Fibroblast of the aortic adventitia (primary cell): ENCODE data around the gene H19. TPM values are rescaled to one million over a fixed set of nuclear protein-coding genes. Genes with fewer than 3 reads are reported as not detected.

Experiments used
- DNase-seq: peaks from one replicate; pipeline ENCODE4 v3.0.0-alpha.2; 2010; ENCODE audit warnings: low read depth
- H3K4me3 ChIP-seq: 2 replicates; pipeline ENCODE4 v1.5.1; 2011; ENCODE audit warnings: low read depth, mild to moderate bottlenecking, control low read depth, low read length, moderate library complexity
- total RNA-seq: library from RNA; depleted of rRNA; stranded (reverse); fragments of >200 nt; gene quantifications from 2 replicates; pipeline ENCODE4 v1.2.3, GENCODE V29; 2012; ENCODE audit warnings: low replicate concordance
- TF ChIP-seq, protein P1 (sequence below): IDR thresholded peaks from 2 replicates; pipeline ENCODE4 v1.5.1; 2011; ENCODE audit warnings: mild to moderate bottlenecking, low read length, control low read depth, inconsistent platforms; ENCODE audit not compliant: insufficient read depth

H19 gene
- total RNA-seq, 1 donor: 80.9 TPM

DNA sequence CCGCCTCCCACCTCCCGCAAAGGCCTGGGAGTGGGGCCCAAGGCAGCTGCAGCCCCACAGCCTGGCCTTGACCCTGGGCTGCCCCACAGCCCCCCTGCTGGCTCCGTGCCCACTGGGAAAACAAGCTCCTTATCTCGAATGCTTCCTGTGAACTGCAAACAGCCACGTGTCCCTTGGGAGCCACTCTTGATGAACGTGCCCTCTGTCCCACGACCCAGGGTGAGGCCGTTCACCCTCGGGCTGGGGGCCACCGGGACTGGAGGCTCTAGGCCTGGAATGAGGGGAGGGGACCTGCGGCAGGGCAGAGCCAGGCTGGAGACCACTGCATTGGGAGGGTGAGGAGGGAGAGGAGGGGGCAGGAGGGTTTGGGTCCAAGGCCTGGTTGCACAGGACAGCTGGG is 9.5 kb downstream of the H19 start:
- DNase-seq: no peak
- TF ChIP-seq, protein P1, sequence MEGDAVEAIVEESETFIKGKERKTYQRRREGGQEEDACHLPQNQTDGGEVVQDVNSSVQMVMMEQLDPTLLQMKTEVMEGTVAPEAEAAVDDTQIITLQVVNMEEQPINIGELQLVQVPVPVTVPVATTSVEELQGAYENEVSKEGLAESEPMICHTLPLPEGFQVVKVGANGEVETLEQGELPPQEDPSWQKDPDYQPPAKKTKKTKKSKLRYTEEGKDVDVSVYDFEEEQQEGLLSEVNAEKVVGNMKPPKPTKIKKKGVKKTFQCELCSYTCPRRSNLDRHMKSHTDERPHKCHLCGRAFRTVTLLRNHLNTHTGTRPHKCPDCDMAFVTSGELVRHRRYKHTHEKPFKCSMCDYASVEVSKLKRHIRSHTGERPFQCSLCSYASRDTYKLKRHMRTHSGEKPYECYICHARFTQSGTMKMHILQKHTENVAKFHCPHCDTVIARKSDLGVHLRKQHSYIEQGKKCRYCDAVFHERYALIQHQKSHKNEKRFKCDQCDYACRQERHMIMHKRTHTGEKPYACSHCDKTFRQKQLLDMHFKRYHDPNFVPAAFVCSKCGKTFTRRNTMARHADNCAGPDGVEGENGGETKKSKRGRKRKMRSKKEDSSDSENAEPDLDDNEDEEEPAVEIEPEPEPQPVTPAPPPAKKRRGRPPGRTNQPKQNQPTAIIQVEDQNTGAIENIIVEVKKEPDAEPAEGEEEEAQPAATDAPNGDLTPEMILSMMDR: no peak
- no peak overlapping the region for H3K4me3 ChIP-seq

DNA sequence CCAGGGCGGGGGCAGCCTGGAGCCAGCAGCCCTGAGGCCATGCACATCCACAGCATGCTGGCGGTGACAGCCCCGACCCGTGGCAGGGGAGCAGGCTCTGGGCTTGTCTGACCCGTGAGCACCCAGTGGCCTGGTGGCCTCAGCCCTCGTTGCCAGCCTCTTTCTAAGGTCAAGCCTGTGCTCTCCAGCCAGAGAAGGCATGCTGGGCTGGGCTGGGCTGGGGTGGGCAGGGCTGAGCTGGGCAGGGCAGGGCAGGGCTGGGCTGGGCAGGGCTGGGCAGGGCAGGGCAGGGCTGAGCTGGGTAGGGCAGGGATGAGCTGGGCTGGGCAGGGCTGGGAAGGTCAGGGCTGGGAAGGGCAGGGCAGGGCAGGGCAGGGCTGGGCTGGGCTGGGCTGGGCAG is 10.6 kb downstream of the H19 start:
- DNase-seq: no peak
- H3K4me3 ChIP-seq: no peak overlapping the region
- TF ChIP-seq, protein P1: no peak

DNA sequence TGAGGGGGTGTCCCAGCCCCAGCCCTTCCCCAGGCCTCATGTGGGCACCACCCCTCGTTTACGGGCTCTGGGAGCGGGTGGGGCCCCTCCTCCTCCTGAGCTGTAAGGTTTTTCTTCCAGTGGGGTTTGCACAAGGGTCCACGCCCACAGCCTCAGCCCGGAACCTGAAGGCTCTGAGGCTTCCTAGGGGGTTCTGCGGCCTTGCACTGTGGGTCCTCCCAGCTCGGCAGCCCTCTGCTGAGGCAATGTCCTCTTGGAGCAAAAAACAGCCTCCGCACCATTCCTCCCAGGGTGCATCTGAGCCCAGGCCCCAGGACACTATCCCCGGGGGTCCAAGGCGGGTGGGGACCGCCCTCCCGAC is 14.1 kb downstream of the H19 start:
- no peak for DNase-seq
- H3K4me3 ChIP-seq: no peak overlapping the region
- TF ChIP-seq, protein P1: no peak

DNA sequence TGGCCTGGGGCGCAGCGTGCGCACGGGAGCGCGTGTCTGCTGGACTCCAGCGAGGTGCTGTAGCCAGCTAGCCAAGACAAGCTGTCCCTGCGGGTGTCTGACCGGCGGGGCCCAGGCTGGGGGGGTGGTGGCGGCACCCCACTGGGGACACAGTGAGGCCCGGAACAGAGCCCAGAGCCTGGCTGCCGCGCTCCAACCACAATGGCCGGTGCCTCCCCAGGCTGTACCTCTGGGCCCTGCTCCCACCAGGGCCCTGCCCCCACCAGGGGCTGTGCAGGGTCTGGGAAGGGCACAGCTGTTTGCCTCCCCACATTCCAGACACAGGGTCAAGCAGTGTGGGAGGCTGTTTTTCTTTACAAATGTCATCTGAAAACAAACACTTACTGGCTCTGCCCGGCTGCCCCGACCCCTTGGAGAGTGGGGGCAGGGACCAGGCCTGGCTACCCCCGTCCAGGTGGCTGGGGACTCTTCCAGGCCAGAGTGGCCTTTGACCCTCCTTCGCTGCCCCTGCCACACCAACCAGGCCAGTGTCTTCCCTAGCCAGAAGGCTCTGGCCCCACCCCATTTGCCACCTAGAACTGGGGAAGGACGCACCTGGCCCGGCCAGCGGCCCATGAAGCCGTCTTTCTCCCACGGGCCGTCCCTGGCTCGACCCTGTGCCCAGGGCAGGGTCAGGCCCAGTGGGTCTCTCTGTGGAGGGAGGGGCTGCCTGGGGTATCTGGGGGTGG is 14.6 kb downstream of the H19 start:
- TF ChIP-seq, protein P1: no peak

DNA sequence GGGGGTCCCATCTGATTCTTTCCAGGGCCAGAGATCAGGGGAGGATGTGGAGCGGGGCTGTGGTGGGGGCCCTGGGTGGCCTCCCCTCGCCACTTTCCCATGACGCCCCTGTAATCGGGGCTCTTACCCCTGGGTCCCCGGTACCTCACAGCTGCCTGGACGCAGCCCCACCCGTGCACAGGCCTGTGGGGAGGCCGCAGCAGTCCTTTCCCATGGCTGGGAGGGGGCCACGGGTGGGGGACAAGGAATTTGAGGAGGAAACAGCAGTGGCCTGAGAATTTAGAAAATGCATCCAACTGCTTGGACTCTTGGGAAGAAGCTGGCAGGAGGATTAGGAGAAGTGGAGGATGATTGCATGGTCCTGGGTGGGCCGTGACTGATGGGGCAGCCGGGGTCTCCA is 18.0 kb downstream of the H19 start:
- no peak overlapping the region for H3K4me3 ChIP-seq
- no peak for DNase-seq
- TF ChIP-seq, protein P1: no peak

More for the DNA sequence above, 14.6 kb downstream of the H19 start:
- no peak overlapping the region for H3K4me3 ChIP-seq
- no peak for DNase-seq

DNA sequence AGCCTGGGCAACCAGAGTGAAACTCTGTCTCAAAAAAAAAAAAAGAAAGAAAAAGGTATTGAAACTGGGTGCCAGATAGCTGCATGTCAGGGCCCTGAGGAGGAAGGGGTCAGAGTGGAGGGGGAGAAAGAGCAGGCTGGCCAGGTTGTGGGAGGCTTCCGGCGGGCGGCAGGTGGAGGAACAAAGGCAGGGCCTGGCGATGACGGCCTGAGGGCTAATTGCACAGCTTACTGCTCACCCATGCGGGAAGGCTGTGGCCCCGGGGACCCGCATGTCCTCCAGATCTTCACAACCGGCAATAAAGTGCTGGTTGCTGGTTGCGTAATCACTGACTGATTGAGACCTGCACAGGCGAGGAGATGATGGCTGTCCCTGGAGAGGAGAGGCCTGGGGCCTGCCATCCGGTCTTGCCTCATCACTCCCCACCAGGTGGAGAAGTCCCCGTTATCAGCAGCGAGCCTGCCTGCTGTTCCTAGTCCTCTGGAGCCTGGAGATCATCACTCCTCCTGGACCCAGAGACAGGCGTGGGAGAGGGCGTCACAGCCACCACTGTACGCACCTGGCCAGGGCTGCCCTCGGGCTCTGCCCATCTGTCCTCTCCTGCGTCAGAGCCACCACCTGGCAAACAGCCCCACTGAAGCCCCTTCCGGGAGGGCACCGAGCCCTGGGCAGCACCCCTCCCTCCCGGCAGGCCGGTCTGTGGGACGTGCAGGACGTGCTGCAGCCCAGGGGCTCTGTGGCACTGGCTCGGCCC is 18.7 kb downstream of the H19 start:
- H3K4me3 ChIP-seq: no peak overlapping the region
- TF ChIP-seq, protein P1: no peak
- DNase-seq: no peak
